AG09319 (cell line): Measurements from ENCODE around the gene ZNF846.

ENCODE experiments used
- DNase-seq: peaks from one replicate; pipeline ENCODE4 v3.0.0-alpha.2; 2010; ENCODE audit warnings: low read depth; ENCODE audit errors: extremely low read depth
- TF ChIP-seq, protein P1 (sequence below): IDR thresholded peaks from 2 replicates; pipeline ENCODE4 v1.5.1; 2011; ENCODE audit warnings: low read depth, mild to moderate bottlenecking, inconsistent platforms, low read length, moderate library complexity

The ZNF846 gene

DNA sequence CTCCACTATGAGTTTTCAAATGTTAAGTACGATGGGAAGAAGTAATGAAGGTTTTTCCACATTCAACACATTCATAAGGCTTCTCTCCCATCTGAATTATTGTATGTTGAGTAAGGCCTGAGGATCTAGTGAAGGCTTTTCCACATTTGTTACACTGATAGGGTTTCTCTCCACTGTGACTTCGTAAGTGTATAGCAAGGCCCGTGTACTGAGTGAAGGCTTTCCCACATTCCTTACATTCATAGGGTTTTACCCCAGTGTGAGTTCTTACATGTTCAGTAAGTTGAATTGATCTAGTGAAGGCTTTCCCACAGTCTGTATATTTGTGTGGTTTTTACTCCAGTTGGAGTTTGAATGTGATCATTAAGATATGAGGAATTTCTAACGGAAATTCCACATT lies 44.4 kb downstream of the ZNF846 start:
- TF ChIP-seq, protein P1, sequence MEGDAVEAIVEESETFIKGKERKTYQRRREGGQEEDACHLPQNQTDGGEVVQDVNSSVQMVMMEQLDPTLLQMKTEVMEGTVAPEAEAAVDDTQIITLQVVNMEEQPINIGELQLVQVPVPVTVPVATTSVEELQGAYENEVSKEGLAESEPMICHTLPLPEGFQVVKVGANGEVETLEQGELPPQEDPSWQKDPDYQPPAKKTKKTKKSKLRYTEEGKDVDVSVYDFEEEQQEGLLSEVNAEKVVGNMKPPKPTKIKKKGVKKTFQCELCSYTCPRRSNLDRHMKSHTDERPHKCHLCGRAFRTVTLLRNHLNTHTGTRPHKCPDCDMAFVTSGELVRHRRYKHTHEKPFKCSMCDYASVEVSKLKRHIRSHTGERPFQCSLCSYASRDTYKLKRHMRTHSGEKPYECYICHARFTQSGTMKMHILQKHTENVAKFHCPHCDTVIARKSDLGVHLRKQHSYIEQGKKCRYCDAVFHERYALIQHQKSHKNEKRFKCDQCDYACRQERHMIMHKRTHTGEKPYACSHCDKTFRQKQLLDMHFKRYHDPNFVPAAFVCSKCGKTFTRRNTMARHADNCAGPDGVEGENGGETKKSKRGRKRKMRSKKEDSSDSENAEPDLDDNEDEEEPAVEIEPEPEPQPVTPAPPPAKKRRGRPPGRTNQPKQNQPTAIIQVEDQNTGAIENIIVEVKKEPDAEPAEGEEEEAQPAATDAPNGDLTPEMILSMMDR = no peak
- no peak for DNase-seq

DNA sequence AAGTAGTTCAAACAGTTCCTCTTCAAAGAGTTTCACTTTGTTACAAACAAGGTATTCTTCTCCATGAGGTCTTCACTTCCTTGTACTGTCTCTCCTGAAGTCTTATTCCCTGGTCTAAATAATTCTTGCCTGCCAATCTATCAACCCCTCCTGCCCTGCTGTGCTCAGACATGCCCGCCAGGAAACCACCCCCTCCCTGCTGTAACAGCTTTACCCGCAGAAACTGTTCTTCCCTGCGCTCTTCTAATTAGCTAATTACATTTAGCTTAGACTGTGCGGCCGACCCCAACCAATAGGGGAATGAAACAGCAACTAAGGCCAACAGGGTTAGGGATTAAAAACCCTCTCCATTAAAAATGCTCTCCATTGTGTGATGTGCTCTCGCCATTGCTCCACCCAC lies 46.7 kb downstream of the ZNF846 start:
- TF ChIP-seq, protein P1 = no peak
- no peak for DNase-seq

DNA sequence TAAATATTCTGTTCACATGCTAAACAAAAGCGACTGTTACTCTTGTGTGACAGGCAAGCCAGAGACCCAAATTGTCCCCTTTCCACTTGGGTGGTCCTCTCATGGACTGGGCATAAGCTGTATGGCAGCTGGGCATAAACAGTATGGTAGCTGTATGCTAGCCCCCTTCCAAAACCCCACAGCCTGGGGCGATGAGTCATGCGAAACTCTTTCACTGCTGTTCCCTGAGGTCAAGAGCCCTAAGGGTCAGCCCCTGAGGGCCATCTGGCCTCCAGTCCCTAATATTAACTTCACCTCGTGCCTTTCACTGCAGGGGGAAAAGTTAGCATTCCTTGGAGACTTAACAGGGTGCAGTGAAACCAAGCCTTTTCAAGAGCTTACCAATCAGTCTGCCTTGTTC lies 48.0 kb downstream of the ZNF846 start:
- TF ChIP-seq, protein P1 = no peak
- no peak for DNase-seq

DNA sequence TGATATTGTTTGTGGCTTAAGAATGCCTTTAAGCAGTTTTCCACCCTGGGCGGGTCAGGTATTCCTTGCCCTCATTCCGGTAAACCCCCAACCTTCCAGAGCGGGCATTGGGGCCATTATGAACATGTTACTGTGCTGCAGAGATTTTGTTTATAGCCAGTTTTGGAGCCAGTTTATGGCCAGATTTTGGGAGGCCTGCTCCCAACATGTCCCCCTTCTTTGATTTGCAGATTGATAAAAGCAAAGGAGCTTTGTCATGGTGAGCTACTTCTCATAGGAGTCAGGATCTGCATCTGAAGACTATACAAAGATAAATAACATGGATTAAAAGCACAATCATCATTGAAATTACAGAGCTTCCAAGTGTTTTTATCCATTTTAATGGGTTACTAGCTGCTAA lies 56.7 kb downstream of the ZNF846 start:
- DNase-seq = no peak
- TF ChIP-seq, protein P1 = no peak

DNA sequence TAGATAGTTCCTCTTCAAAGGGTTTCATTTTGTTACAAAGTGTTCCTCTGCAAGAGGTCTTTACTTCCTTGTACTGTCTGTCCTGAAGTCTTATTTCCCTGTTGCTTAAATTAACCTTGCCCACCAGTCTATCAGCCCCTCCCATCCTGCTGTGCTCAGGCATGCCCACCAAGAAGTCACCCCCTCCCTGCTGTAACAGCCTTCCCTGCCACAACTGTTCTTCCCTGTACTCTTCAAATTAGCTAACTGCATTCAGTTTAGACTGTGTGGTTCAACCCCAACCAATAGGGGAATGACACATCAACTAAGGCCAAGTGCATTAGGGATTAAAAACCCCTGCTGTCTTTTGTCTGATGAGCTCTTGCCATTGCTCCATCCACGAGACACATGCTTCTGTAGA lies 59.2 kb downstream of the ZNF846 start:
- TF ChIP-seq, protein P1 = no peak
- no peak for DNase-seq

DNA sequence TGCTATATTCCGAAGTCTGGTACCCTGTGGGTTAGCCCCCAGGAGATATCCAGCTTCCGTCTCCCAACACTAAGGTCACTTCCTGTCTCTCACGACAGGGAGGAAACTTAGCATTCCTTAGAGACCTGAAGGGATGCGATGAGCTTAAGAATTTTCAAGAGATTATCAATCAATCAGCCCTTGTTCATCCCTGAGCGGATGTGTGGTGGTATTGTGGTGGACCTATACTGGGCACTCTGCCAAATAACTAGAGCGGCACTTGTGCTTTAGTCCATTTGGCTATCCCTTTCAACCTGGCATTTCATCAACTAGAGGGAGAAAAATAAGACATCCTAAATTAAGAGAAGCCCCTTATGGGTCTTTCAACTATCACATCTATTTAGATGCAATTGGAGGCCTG lies 62.7 kb downstream of the ZNF846 start:
- TF ChIP-seq, protein P1 = no peak
- no peak for DNase-seq

DNA sequence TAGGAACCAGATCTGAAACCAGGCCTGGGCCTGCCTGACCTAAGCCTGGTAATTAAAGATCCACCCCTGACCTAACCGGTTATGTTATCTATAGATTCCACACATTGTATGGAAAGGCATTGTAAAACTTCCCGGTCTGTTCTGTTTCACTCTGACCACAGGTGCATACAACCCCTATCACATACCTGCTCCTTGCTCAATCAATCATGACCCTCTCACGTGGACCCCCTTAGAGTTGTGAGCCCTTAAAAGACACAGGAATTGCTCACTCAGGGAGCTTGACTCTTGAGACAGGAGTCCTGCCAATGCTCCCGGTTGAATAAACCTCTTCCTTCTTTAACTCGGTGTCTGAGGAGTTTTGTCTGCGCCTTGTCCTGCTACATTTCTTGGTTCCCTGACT lies 66.4 kb downstream of the ZNF846 start:
- no peak for DNase-seq
- TF ChIP-seq, protein P1 = no peak
